Measurements from ENCODE around the gene RFTN1. TPM values are rescaled to one million over a fixed set of nuclear protein-coding genes. Genes with fewer than 3 reads are reported as not detected.

Gene RFTN1
- total RNA-seq, 4 donors from 2014 or later = 32.0 to 187 (median 47.6) TPM

- no peak overlapping the region for H3K4me3 ChIP-seq
- H3K4me1 ChIP-seq = peaks cover 0 to 10% of the 10 kb centered on the region in 2 donors
- H3K27ac ChIP-seq = no peak overlapping the region
- H3K36me3 ChIP-seq = no peaks in the 10 kb centered on the region
- TF ChIP-seq CTCF (IDR thresholded peaks at IDR 0.05) (no peak), POLR2A (IDR thresholded peaks at IDR 0.05) (no peak)
- no peaks in the 10 kb centered on the region for H3K9me3 ChIP-seq
- no peaks in the 10 kb centered on the region for H3K27me3 ChIP-seq
- intact Hi-C loops (cut with DNase I; ENCODE audit: low total_unique reads) = no loop called here
- no peak for DNase-seq
These were observed 36.0 kb downstream of the RFTN1 start for GRCh38 chr3:16477521-16477920.

- Histone ChIP-seq H3K36me3 (no peaks in the 10 kb centered on the region), H3K27me3 (no peaks in the 10 kb centered on the region), H3K9me3 (no peaks in the 10 kb centered on the region), H3K4me1 (peaks cover 0 to 10% of the 10 kb centered on the region in 2 donors), H3K27ac (no peak overlapping the region), H3K4me3 (no peak overlapping the region)
- no peak for DNase-seq
- TF ChIP-seq POLR2A (IDR thresholded peaks at IDR 0.05) (no peak), CTCF (IDR thresholded peaks at IDR 0.05) (no peak)
- intact Hi-C loops (cut with DNase I; ENCODE audit: low total_unique reads) = no loop called here
These were observed 36.4 kb downstream of the RFTN1 start for GRCh38 chr3:16477056-16477455.

GRCh38 chr3:16476636-16477035 is 36.9 kb downstream of the RFTN1 start:
- DNase-seq = no peak
- no peak overlapping the region for H3K27ac ChIP-seq
- H3K4me1 ChIP-seq = peaks cover 0 to 10% of the 10 kb centered on the region in 2 donors
- H3K36me3 ChIP-seq = no peaks in the 10 kb centered on the region
- TF ChIP-seq CTCF (IDR thresholded peaks at IDR 0.05) = no peak
- no peak for TF ChIP-seq POLR2A (IDR thresholded peaks at IDR 0.05)
- H3K9me3 ChIP-seq = no peaks in the 10 kb centered on the region
- intact Hi-C loops (cut with DNase I; ENCODE audit: low total_unique reads) = no loop called here
- no peaks in the 10 kb centered on the region for H3K27me3 ChIP-seq
- no peak overlapping the region for H3K4me3 ChIP-seq

GRCh38 chr3:16475766-16476165 is 37.7 kb downstream of the RFTN1 start:
- Histone ChIP-seq H3K4me1 (peaks cover 0 to 2% of the 10 kb centered on the region in 2 donors), H3K9me3 (no peaks in the 10 kb centered on the region), H3K36me3 (no peaks in the 10 kb centered on the region), H3K4me3 (no peak overlapping the region), H3K27ac (no peak overlapping the region), H3K27me3 (no peaks in the 10 kb centered on the region)
- intact Hi-C loops (cut with DNase I; ENCODE audit: low total_unique reads) = no loop called here
- DNase-seq = no peak
- TF ChIP-seq CTCF (IDR thresholded peaks at IDR 0.05) = no peak
- TF ChIP-seq POLR2A (IDR thresholded peaks at IDR 0.05) = no peak

GRCh38 chr3:16474920-16475319 is 38.6 kb downstream of the RFTN1 start:
- intact Hi-C loops (cut with DNase I; ENCODE audit: low total_unique reads) = no loop called here

More at GRCh38 chr3:16474920-16475319, 38.6 kb downstream of the RFTN1 start:
- TF ChIP-seq CTCF (IDR thresholded peaks at IDR 0.05) (no peak), POLR2A (IDR thresholded peaks at IDR 0.05) (no peak)
- Histone ChIP-seq H3K27ac (no peak overlapping the region), H3K9me3 (no peaks in the 10 kb centered on the region), H3K36me3 (no peaks in the 10 kb centered on the region), H3K4me1 (no peaks in the 10 kb centered on the region), H3K27me3 (no peaks in the 10 kb centered on the region), H3K4me3 (no peak overlapping the region)
- no peak for DNase-seq

Data from uterus (tissue), 4 donors.